Retinal pigment epithelial cell (primary cell): ENCODE data around the gene PRKAR2B.

Source experiments
- DNase-seq: peaks from one replicate; pipeline ENCODE4 v3.0.0-alpha.2; 2010; ENCODE audit warnings: low read depth
- H3K4me3 ChIP-seq: 2 replicates; pipeline ENCODE4 v1.5.1; 2011; ENCODE audit warnings: mild to moderate bottlenecking, low read length, control low read depth, moderate library complexity
- CTCF ChIP-seq: conservative IDR thresholded peaks from 2 replicates; pipeline ENCODE4 v1.5.1; 2011; ENCODE audit warnings: low read depth, low read length, control low read depth, inconsistent platforms

PRKAR2B gene

GRCh38 chr7:107105591-107106245 lies 61.2 kb downstream of the PRKAR2B start:
- H3K4me3 ChIP-seq = no peak overlapping the region
- no peak for DNase-seq
- TF ChIP-seq CTCF = no peak

GRCh38 chr7:107108793-107109371 lies 64.4 kb downstream of the PRKAR2B start:
- TF ChIP-seq CTCF = no peak
- no peak for DNase-seq
- no peak overlapping the region for H3K4me3 ChIP-seq

GRCh38 chr7:107109955-107110354 lies 65.5 kb downstream of the PRKAR2B start:
- no peak overlapping the region for H3K4me3 ChIP-seq
- TF ChIP-seq CTCF = no peak
- DNase-seq = no peak

- DNase-seq = no peak
- no peak for TF ChIP-seq CTCF
- H3K4me3 ChIP-seq = no peak overlapping the region
These were observed 66.7 kb downstream of the PRKAR2B start for GRCh38 chr7:107111196-107111595.

GRCh38 chr7:107113866-107114265 lies 69.4 kb downstream of the PRKAR2B start:
- H3K4me3 ChIP-seq = no peak overlapping the region
- no peak for DNase-seq
- no peak for TF ChIP-seq CTCF

GRCh38 chr7:107115114-107115513 lies 70.6 kb downstream of the PRKAR2B start:
- H3K4me3 ChIP-seq = no peak overlapping the region
- DNase-seq = no peak
- no peak for TF ChIP-seq CTCF
